GM13976 (cell line): ENCODE data around the gene SNTG2.

ENCODE experiments used
- DNase-seq: peaks from one replicate; pipeline ENCODE4 v3.0.0; 2012; ENCODE audit warnings: low spot score
- in situ Hi-C: fragments of 300-500 bp; cut with MboI; formaldehyde crosslinking; loops from one replicate; pipeline ENCODE4 v1.12.0; 2022; ENCODE audit warnings: low sequenced_read_pairs, mixed read lengths, inconsistent platforms; ENCODE audit not compliant: unreplicated experiment
- TF ChIP-seq, protein P1 (sequence below): IDR thresholded peaks from 2 replicates; pipeline ENCODE4 v1.5.1; 2012; ENCODE audit warnings: borderline replicate concordance, mild to moderate bottlenecking; ENCODE audit not compliant: insufficient read depth; ENCODE audit errors: extremely low read depth, missing control alignments, control extremely low read depth

The SNTG2 gene

DNA sequence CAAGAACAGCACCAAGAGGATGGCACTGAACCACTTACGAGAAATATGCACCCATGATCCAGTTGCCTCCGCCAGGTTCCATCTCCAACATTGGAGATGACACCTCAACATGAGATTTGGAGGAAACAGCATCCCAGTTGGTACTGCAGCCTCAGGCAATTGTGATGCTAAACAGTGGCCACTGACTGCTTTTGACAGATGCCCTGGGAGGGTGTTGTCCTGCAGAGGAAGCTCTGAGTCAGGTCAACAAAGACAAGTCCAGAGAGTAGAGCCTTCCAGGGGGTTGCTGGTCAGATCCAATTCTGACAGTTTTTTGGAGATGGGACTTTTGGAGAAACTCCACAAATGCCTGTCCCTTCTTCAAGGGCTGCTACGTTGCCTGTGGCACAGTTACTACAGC is 82.4 kb downstream of the SNTG2 start:
- TF ChIP-seq, protein P1, sequence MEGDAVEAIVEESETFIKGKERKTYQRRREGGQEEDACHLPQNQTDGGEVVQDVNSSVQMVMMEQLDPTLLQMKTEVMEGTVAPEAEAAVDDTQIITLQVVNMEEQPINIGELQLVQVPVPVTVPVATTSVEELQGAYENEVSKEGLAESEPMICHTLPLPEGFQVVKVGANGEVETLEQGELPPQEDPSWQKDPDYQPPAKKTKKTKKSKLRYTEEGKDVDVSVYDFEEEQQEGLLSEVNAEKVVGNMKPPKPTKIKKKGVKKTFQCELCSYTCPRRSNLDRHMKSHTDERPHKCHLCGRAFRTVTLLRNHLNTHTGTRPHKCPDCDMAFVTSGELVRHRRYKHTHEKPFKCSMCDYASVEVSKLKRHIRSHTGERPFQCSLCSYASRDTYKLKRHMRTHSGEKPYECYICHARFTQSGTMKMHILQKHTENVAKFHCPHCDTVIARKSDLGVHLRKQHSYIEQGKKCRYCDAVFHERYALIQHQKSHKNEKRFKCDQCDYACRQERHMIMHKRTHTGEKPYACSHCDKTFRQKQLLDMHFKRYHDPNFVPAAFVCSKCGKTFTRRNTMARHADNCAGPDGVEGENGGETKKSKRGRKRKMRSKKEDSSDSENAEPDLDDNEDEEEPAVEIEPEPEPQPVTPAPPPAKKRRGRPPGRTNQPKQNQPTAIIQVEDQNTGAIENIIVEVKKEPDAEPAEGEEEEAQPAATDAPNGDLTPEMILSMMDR = no peak
- in situ Hi-C loops = no loop called here
- no peak for DNase-seq

DNA sequence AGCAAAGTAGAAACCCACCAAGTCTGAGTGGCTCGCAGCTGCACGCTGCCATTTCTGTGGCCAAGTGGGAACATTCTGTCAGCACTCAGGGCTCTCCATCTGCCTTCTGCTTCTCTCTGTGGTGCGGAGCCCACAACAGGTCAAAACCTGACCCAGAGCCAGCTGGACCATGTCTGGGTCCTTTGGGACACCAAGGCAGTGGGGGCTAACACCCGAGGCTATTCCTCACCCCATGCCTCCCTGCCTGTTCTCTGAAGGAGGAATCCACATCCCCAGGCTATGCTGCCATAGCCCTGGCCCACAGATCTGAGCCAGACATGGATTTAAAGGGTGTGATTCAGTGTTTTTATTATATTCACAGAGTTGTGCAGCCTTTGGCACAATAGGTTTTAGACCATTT is 86.4 kb downstream of the SNTG2 start:
- TF ChIP-seq, protein P1 = no peak
- DNase-seq = no peak
- in situ Hi-C loops = no loop called here

DNA sequence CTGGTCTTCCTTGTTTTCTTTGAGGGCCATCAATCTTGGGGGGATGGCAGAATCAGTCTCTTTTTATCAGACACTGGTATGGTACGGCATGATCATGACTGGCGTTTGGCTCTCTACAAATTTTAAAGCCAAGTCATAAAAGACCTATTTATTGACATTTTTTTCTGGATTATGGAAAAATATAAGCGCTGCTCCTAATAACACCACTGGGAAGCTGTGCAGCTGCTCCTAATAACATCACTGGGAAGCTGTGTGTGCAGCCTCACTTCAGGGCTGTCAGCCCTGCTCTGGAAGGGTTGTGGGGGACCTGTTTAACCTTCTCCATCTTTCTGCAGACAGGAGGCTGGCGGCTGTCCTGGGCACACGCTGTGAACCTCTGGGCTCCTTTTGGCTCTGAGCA is 88.9 kb downstream of the SNTG2 start:
- no peak for DNase-seq
- TF ChIP-seq, protein P1 = no peak
- in situ Hi-C loops = no loop called here

DNA sequence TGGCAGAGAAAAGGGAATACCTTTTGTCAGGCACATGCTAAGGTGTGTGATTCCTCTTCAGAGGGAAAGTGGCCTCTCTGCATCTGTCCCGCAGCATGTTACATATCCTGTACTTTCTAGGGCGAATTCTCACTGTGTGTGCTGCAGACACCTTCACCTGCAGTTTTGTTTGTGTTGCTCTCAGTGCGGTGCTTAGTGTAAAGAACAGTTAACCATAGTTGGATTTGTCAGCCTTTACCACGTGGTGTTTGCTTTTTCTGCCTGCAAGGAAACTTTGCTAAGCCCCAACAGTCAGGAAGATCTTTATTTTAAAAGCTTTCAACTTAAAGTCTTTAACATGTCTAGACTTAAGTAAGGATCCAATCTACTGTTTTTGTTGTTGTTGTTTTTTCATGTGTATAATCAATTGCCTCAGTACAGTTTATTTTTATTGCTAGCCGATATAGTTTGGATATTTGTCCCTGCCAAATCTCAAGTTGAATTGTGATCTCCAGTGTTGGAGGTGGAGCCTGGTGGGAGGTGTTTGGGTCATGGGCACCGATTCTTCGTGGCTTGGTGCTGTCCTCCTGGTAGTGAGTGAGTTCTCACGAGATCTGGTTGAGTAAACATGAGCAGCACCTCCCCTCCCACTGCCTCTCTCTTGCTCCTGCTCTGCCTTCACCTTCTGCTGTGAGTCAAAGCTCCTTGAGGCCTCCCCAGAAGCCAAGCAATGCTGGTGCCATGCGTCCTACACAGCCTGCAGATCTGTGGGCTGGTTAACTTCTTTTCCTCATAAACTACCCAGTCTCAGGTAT is 90.6 kb downstream of the SNTG2 start:
- in situ Hi-C loops = no loop called here
- DNase-seq = no peak
- TF ChIP-seq, protein P1 = no peak

DNA sequence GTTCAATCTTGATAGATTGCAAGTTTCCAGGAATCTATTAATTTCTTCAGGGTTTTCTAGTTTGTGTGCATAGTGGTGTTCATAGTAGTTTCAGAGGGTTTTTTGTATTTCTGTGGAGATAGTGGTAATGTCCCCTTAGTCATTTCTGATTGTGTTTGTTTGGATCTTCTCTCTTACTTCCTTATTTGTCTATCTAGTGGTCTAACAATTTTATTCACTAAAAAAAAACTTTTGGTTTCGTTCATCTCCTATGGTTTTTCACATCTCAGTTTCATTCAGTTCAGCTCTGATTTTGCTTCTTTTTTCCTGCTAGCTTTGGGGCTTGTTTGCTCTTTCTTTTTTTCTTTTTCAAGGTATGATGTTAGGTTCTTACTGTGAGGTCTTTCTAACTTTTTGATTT is 94.5 kb downstream of the SNTG2 start:
- DNase-seq = no peak
- in situ Hi-C loops = no loop called here
- TF ChIP-seq, protein P1 = no peak

DNA sequence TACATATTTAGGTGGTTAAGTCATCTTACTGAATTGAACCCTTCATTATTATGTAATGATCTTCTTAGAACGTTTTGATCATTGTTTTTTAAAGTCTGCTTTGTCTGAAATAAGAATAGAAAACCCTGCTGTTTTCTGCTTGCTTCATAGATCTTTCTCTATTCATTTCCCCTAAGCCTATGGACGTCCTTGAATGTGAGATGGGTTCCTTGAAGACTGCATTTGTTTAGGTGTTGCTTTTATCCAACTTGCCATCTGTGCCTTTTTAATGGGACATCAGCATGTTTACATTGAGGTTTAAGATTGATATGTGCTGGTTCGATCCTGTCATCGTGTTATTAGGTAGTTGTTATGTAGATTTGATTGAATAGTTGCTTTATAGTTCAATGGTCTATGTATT is 95.4 kb downstream of the SNTG2 start:
- in situ Hi-C loops = no loop called here
- TF ChIP-seq, protein P1 = no peak
- DNase-seq = no peak
